Hepatocyte (in vitro differentiated cells): Measurements from ENCODE around the gene GNAZ.
"Not testable (repeated sequence)": the region's sequence is repeated elsewhere in the genome, so short reads cannot be mapped to it uniquely, and the experiment has no call there.

Source experiments
- EZH2 ChIP-seq: fragments of 200-600 bp; sonication (generic); IDR thresholded peaks from 2 replicates; pipeline ENCODE4 v1.6.1; 2016; ENCODE audit warnings: antibody characterized with exemption, mild to moderate bottlenecking, borderline replicate concordance
- EZH2phosphoT487 ChIP-seq: fragments of 200-600 bp; sonication (generic); IDR thresholded peaks from one replicate; pipeline ENCODE4 v1.6.1; 2018; ENCODE audit warnings: antibody characterized with exemption, mild to moderate bottlenecking, low read depth, moderate library complexity; ENCODE audit not compliant: unreplicated experiment, severe bottlenecking
- TF ChIP-seq, protein P1 (sequence below): fragments of 200-600 bp; sonication (generic); IDR thresholded peaks from 2 replicates; pipeline ENCODE4 v1.5.1; 2016; ENCODE audit warnings: antibody characterized with exemption, mild to moderate bottlenecking; ENCODE audit not compliant: poor library complexity

DNA sequence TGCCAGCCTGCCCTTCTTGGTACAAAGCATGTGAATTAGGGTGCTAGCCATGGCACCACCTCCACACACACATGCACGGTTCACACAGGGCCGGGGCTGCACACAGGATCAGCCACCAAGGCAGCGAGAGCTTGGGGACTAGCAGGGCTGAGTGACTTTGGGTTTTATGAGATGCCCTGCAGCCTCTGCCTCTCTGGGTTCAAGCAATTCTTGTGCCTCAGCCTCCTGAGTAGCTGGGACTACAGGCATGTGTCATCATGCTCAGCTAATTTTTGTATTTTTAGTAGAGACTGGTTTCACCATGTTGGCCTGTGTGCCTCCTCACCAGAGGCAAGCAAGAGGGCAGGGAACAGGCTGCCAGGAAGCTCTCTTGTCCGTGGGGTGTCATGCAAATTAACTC, 66.7 kb downstream of the GNAZ start:
- TF ChIP-seq, protein P1, sequence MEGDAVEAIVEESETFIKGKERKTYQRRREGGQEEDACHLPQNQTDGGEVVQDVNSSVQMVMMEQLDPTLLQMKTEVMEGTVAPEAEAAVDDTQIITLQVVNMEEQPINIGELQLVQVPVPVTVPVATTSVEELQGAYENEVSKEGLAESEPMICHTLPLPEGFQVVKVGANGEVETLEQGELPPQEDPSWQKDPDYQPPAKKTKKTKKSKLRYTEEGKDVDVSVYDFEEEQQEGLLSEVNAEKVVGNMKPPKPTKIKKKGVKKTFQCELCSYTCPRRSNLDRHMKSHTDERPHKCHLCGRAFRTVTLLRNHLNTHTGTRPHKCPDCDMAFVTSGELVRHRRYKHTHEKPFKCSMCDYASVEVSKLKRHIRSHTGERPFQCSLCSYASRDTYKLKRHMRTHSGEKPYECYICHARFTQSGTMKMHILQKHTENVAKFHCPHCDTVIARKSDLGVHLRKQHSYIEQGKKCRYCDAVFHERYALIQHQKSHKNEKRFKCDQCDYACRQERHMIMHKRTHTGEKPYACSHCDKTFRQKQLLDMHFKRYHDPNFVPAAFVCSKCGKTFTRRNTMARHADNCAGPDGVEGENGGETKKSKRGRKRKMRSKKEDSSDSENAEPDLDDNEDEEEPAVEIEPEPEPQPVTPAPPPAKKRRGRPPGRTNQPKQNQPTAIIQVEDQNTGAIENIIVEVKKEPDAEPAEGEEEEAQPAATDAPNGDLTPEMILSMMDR: not testable (repeated sequence)
- TF ChIP-seq EZH2, EZH2phosphoT487: not testable (repeated sequence)
